HEK293 (cell line): ENCODE measurements around the gene WDR82.

Experiments used
- CTCF ChIA-PET: fragments of 350-600 bp; formaldehyde crosslinking; extraction: SDS; loops from one replicate; lab custom pipeline; 2021; ENCODE audit warnings: antibody characterized with exemption; lab: Yijun Ruan, JAX
- POLR2A ChIA-PET: fragments of 300-600 bp; formaldehyde crosslinking; extraction: SDS; loops from one replicate; lab custom pipeline; 2020; ENCODE audit warnings: antibody characterized with exemption, inconsistent platforms; lab: Yijun Ruan, JAX
- H3K27ac ChIP-seq: fragments of 200-500 bp; sonication (Bioruptor generic); 2 replicates; pipeline ENCODE4 v1.5.1; 2014; ENCODE audit warnings: low read depth, low read length, control low read depth, inconsistent platforms; ENCODE audit errors: extremely low read depth
- H3K36me3 ChIP-seq, 2 experiments: fragments of 200-500 bp in 1 of 2; sonication (Bioruptor generic) in 1 of 2; 1 replicate in 1 of 2; 2 replicates in 1 of 2; pipeline ENCODE4 v1.5.1; 2014 to 2017; ENCODE audit warnings: inconsistent platforms in 2 of 2, low read length in 2 of 2; ENCODE audit not compliant: control insufficient read depth in 2 of 2, insufficient read depth in 1 of 2
- H3K4me1 ChIP-seq: fragments of 200-500 bp; sonication (Bioruptor generic); 2 replicates; pipeline ENCODE4 v1.5.1; 2014; ENCODE audit warnings: mild to moderate bottlenecking, low read length, inconsistent platforms; ENCODE audit not compliant: control insufficient read depth, insufficient read depth
- H3K4me3 ChIP-seq: 2 replicates; pipeline ENCODE4 v1.5.1; 2011; ENCODE audit warnings: low read depth, mild to moderate bottlenecking, control low read depth, low read length, moderate library complexity
- H3K9me3 ChIP-seq: fragments of 200-500 bp; sonication (Bioruptor generic); 2 replicates; pipeline ENCODE4 v1.5.1; 2014; ENCODE audit warnings: low read depth, low read length, inconsistent platforms; ENCODE audit not compliant: control insufficient read depth, insufficient read depth
- ATF2 ChIP-seq: fragments of 450-650 bp; formaldehyde crosslinking; IDR thresholded peaks from 2 replicates; pipeline ENCODE4 v1.5.1; 2016; ENCODE audit warnings: missing biosample characterization, missing genetic modification characterization, low read depth
- BCL11B ChIP-seq: fragments of 450-650 bp; formaldehyde crosslinking; IDR thresholded peaks from 2 replicates; pipeline ENCODE4 v1.5.1; 2016; ENCODE audit warnings: low read depth, missing biosample characterization, missing genetic modification characterization
- GLI2 ChIP-seq: fragments of 450-650 bp; formaldehyde crosslinking; IDR thresholded peaks from 2 replicates; pipeline ENCODE4; 2017; ENCODE audit warnings: missing biosample characterization, missing genetic modification characterization, low read depth, borderline replicate concordance
- GLI4 ChIP-seq: fragments of 450-650 bp; formaldehyde crosslinking; IDR thresholded peaks from 2 replicates; pipeline ENCODE4 v1.5.1; 2016; ENCODE audit warnings: missing biosample characterization, missing genetic modification characterization
- MZF1 ChIP-seq: fragments of 450-650 bp; formaldehyde crosslinking; IDR thresholded peaks from 2 replicates; pipeline ENCODE4 v1.5.1; 2017; ENCODE audit warnings: missing biosample characterization, missing genetic modification characterization, borderline replicate concordance
- PRDM4 ChIP-seq: fragments of 450-650 bp; formaldehyde crosslinking; IDR thresholded peaks from 2 replicates; pipeline ENCODE4 v1.5.1; 2017; ENCODE audit warnings: missing biosample characterization, missing genetic modification characterization
- SCRT1 ChIP-seq: fragments of 450-650 bp; formaldehyde crosslinking; IDR thresholded peaks from 2 replicates; pipeline ENCODE4 v1.5.1; 2016; ENCODE audit warnings: missing biosample characterization, missing genetic modification characterization, borderline replicate concordance
- SCRT2 ChIP-seq: fragments of 450-650 bp; formaldehyde crosslinking; IDR thresholded peaks from 2 replicates; pipeline ENCODE4 v1.5.1; 2016; ENCODE audit warnings: missing biosample characterization, missing genetic modification characterization
- SP3 ChIP-seq: fragments of 450-650 bp; formaldehyde crosslinking; IDR thresholded peaks from 2 replicates; pipeline ENCODE4 v1.5.1; 2016; ENCODE audit warnings: missing biosample characterization, missing genetic modification characterization
- YY2 ChIP-seq: fragments of 450-650 bp; formaldehyde crosslinking; IDR thresholded peaks from 2 replicates; pipeline ENCODE4 v1.5.1; 2016; ENCODE audit warnings: missing biosample characterization, missing genetic modification characterization
- ZBTB6 ChIP-seq: fragments of 450-650 bp; formaldehyde crosslinking; IDR thresholded peaks from 2 replicates; pipeline ENCODE4 v1.5.1; 2017; ENCODE audit warnings: missing biosample characterization, missing genetic modification characterization
- ZNF146 ChIP-seq: fragments of 450-650 bp; formaldehyde crosslinking; IDR thresholded peaks from 2 replicates; pipeline ENCODE4 v1.5.1; 2016; ENCODE audit warnings: missing biosample characterization, missing genetic modification characterization
- ZNF169 ChIP-seq: fragments of 450-650 bp; formaldehyde crosslinking; IDR thresholded peaks from 2 replicates; pipeline ENCODE4 v1.5.1; 2016; ENCODE audit warnings: missing biosample characterization, missing genetic modification characterization
- ZNF184 ChIP-seq: fragments of 450-650 bp; IDR thresholded peaks from 2 replicates; pipeline ENCODE4 v1.5.1; 2018; ENCODE audit warnings: missing biosample characterization, mild to moderate bottlenecking, missing genetic modification characterization
- ZNF211 ChIP-seq: fragments of 450-650 bp; formaldehyde crosslinking; IDR thresholded peaks from 2 replicates; pipeline ENCODE4 v1.5.1; 2016; ENCODE audit warnings: low read depth, missing biosample characterization, missing genetic modification characterization
- ZNF223 ChIP-seq: fragments of 450-650 bp; formaldehyde crosslinking; IDR thresholded peaks from 2 replicates; pipeline ENCODE4 v1.5.1; 2016; ENCODE audit warnings: missing biosample characterization, missing genetic modification characterization
- ZNF239 ChIP-seq: fragments of 450-650 bp; formaldehyde crosslinking; IDR thresholded peaks from 2 replicates; pipeline ENCODE4 v1.5.1; 2016; ENCODE audit warnings: missing biosample characterization, missing genetic modification characterization
- ZNF24 ChIP-seq: fragments of 450-650 bp; formaldehyde crosslinking; IDR thresholded peaks from 2 replicates; pipeline ENCODE4 v1.5.1; 2016; ENCODE audit warnings: missing biosample characterization, missing genetic modification characterization
- ZNF248 ChIP-seq: fragments of 450-650 bp; formaldehyde crosslinking; IDR thresholded peaks from 2 replicates; pipeline ENCODE4 v1.5.1; 2017; ENCODE audit warnings: missing biosample characterization, missing genetic modification characterization
- ZNF426 ChIP-seq: fragments of 450-650 bp; formaldehyde crosslinking; IDR thresholded peaks from 2 replicates; pipeline ENCODE4 v1.5.1; 2017; ENCODE audit warnings: missing biosample characterization, missing genetic modification characterization, mild to moderate bottlenecking, inconsistent platforms, moderate library complexity
- ZNF529 ChIP-seq: fragments of 450-650 bp; formaldehyde crosslinking; IDR thresholded peaks from 2 replicates; pipeline ENCODE4 v1.5.1; 2017; ENCODE audit warnings: missing genetic modification characterization, missing biosample characterization; ENCODE audit not compliant: insufficient replicate concordance
- ZNF530 ChIP-seq: fragments of 450-650 bp; formaldehyde crosslinking; IDR thresholded peaks from 2 replicates; pipeline ENCODE4 v1.5.1; 2016; ENCODE audit warnings: low read depth, missing biosample characterization, missing genetic modification characterization
- ZNF585B ChIP-seq: fragments of 450-650 bp; formaldehyde crosslinking; IDR thresholded peaks from 2 replicates; pipeline ENCODE4 v1.5.1; 2016; ENCODE audit warnings: missing biosample characterization, missing genetic modification characterization
- ZNF596 ChIP-seq: fragments of 450-650 bp; IDR thresholded peaks from 2 replicates; pipeline ENCODE4 v1.5.0; 2018; ENCODE audit warnings: missing biosample characterization, mild to moderate bottlenecking, missing genetic modification characterization, moderate library complexity
- TF ChIP-seq, protein P1 (sequence below): fragments of 450-650 bp; formaldehyde crosslinking; IDR thresholded peaks from 2 replicates; pipeline ENCODE4 v1.5.1; 2016; ENCODE audit warnings: missing biosample characterization, missing genetic modification characterization

Gene WDR82

DNA sequence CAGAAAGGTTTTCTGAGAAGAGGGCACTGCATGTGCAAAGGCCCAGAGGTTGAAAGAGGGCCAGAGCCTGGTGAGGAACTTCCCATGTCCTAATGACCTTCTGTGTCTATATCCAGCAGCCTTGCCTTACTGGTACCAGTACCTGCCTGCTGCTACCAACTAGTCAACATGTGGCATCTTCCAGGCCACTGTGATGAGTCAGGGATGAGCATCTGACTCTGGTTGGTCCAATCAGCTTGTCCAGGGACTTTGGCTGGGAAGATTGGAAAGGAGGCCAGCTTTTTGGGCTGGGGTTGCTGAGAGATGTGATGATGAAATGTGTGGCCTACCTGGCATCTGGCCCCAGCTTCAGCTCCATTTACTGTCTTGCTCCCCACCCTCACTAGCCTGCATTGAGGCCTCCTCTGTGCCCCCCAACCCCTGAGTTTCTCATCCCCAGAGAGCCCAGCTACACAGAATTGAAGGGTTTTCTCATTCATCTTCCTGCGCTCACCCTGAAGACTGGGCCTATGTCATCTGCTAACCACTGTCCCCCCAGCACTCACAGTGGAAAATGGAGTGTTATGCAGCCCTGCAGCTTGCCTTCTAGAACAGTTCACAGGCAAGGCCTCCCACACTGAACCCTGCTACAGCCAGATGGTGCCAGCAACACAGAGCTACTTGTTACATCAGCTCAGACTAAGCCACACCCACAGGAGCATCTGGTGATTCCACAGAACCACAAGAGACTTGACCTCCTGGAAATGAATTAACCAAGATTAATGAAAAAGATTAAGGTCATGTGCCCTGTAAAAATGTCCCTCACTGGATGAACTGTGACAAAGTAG, 38.2 kb downstream of the WDR82 start (continued):
- TF ChIP-seq ZNF530 (tag by site-specific recombination), result no peak
- TF ChIP-seq ZNF24 (tag by site-specific recombination), result 0 out of 2 replicates have a peak, but pooled peaks have one; percentile 16
- TF ChIP-seq ZNF211, result no peak
- TF ChIP-seq ZBTB6 (tag by site-specific recombination), result no peak
- no peak for TF ChIP-seq ZNF146 (tag by site-specific recombination)
- TF ChIP-seq SCRT1 (tag by site-specific recombination), result peak; percentile 50; the same call in 1 of the 2 replicates

DNA sequence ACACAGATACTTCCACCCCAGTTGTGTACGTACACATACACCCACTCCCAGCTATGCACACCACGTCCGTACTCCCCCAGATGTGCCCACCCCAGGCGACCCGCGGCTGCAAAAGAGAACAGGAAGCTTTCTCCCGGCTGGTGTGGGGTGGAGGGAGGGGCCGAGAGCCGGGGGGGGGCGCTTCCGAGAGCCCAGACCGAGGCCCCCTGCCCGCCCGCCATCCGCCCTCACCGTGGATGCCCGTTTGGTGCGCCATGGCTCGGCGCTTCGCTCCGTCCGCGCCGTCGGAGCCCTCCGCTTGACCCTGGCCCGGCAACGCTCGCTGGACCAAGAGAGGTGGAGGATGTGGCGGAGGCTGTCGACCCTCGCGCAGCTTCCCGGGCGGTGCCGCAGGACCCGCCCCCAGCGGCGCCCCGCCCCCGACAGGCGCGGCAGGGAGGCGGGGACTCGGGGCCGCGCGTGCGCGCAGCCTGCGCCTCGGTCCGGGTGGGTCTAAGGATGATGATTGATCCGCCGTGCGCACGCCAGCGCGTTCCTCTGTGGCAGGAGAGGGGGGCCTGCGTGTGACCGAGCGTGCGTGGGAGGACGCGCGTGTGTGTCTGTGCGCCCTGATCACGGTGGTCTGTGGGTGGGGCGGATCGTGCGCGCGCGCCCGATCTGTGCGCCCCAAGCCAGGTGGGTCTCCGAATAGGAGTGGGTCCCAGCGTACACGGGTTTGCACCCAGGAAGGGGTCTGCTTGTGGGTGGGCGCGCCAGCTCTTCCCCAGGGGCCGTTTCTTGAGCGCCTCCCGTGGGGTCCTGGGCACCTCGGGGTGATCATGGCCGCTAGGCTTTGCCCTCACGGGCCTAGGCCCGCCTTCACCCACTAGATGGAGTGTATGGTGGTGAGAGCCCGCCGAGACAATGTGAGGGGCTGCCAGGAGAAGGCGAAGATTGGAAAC, 39.4 kb downstream of the WDR82 start, which contains the start of gene TWF2:
Gene TWF2, minus strand, starts transcription at position 398 of the 941 bp plus-strand sequence. Its CDS starts 142 bp downstream, at position 256.
- POLR2A ChIA-PET, result interaction anchor here (0.5 to 2.6 kb wide), 6 partner anchors 8 to 288 kb away, joined by 3 to 14 read pairs (median 4); partner anchors contain the start of gene WDR82
- TF ChIP-seq ZNF596 (tag by site-specific recombination) (no peak), GLI2 (tag by site-specific recombination) (no peak), GLI4 (no peak), YY2 (tag by site-specific recombination) (no peak), ATF2 (tag by site-specific recombination) (no peak), SCRT2 (no peak), ZNF248 (tag by site-specific recombination) (no peak), ZNF585B (tag by site-specific recombination) (no peak), MZF1 (no peak), BCL11B (tag by site-specific recombination) (no peak), ZNF223 (no peak), SP3 (peak; percentile 50; the same call in 1 of the 2 replicates), ZNF239 (tag by site-specific recombination) (no peak), ZNF184 (tag by site-specific recombination) (no peak), ZNF529 (no peak), PRDM4 (tag by site-specific recombination) (no peak; the same call in 1 of the 2 replicates), ZNF169 (tag by site-specific recombination) (no peak), ZNF426 (tag by site-specific recombination) (no peak)
- TF ChIP-seq, protein P1, sequence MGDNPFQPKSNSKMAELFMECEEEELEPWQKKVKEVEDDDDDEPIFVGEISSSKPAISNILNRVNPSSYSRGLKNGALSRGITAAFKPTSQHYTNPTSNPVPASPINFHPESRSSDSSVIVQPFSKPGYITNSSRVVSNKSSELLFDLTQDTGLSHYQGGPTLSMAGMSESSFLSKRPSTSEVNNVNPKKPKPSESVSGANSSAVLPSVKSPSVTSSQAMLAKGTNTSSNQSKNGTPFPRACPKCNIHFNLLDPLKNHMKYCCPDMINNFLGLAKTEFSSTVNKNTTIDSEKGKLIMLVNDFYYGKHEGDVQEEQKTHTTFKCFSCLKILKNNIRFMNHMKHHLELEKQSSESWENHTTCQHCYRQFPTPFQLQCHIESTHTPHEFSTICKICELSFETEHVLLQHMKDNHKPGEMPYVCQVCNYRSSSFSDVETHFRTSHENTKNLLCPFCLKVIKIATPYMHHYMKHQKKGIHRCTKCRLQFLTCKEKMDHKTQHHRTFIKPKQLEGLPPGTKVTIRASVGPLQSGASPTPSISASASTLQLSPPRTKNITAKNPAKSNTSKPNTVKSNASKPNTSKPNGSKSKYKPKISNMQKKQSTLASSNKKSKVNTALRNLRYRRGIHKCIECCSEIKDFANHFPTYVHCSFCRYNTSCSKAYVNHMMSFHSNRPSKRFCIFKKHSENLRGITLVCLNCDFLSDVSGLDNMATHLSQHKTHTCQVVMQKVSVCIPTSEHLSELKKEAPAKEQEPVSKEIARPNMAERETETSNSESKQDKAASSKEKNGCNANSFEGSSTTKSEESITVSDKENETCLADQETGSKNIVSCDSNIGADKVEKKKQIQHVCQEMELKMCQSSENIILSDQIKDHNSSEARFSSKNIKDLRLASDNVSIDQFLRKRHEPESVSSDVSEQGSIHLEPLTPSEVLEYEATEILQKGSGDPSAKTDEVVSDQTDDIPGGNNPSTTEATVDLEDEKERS, result no peak

More for the DNA sequence above, 39.4 kb downstream of the WDR82 start, which contains the start of gene TWF2:
- no peaks in the 10 kb centered on the region for H3K9me3 ChIP-seq
- peak within 1 kb of the TSS; percentile 95 for H3K4me3 ChIP-seq
- H3K36me3 ChIP-seq, result peaks cover 0 to 12% of the 10 kb centered on the region in 2 experiments; a peak in 1 of 3 replicates
- H3K4me1 ChIP-seq, result no peaks in the 10 kb centered on the region
- peak within 1 kb of the TSS; percentile 73; the same call in 1 of the 2 replicates for H3K27ac ChIP-seq
- CTCF ChIA-PET, result interaction anchor here (1.1 to 1.6 kb wide), 5 partner anchors 10 to 100 kb away, joined by 3 to 6 read pairs (median 5); no protein-coding TSS in a partner anchor
